ENCODE measurements around the gene DCDC2.
"Not testable (repeated sequence)": the region's sequence is repeated elsewhere in the genome, so short reads cannot be mapped to it uniquely, and the experiment has no call there.

Gene DCDC2

GRCh38 chr6:24357336-24358218, at the start of gene DCDC2:
TSS of gene DCDC2 (minus strand) at chr6:24358059. CDS start at chr6:24357750, 309 bp downstream.
- DNase-seq = peak; percentile 42 to 54

- no peak for DNase-seq
Measured at GRCh38 chr6:24405262-24405661, 47.4 kb upstream of the DCDC2 start.

- no peak for DNase-seq
Measured at GRCh38 chr6:24403501-24403824, 45.6 kb upstream of the DCDC2 start.

- peak; percentile 84 to 86 for DNase-seq
Measured at GRCh38 chr6:24402697-24403500, 45.0 kb upstream of the DCDC2 start, which contains the start of gene MRS2. TSS of gene MRS2 (plus strand) at chr6:24402936. CDS start at chr6:24403047, 111 bp downstream.

GRCh38 chr6:24401458-24401857, 43.6 kb upstream of the DCDC2 start:
- no peak for DNase-seq

- DNase-seq = not testable (repeated sequence)
Measured at GRCh38 chr6:24400045-24401039, 42.5 kb upstream of the DCDC2 start.

- no peak for DNase-seq
Measured at GRCh38 chr6:24397631-24398030, 39.8 kb upstream of the DCDC2 start.

- DNase-seq = no peak
Measured at GRCh38 chr6:24396824-24397223, 39.0 kb upstream of the DCDC2 start.

- no peak for DNase-seq
Measured at GRCh38 chr6:24394780-24395437, 37.0 kb upstream of the DCDC2 start.

GRCh38 chr6:24394061-24394779, 36.4 kb upstream of the DCDC2 start:
- DNase-seq = no peak

GRCh38 chr6:24391756-24392405, 34.0 kb upstream of the DCDC2 start:
- no peak for DNase-seq

GRCh38 chr6:24391208-24391607, 33.3 kb upstream of the DCDC2 start:
- no peak for DNase-seq

GRCh38 chr6:24387818-24388217, 30.0 kb upstream of the DCDC2 start:
- DNase-seq = no peak

GRCh38 chr6:24385536-24386269, 27.8 kb upstream of the DCDC2 start:
- no peak for DNase-seq

- DNase-seq = not testable (repeated sequence)
Measured at GRCh38 chr6:24384369-24385130, 26.7 kb upstream of the DCDC2 start.

GRCh38 chr6:24382891-24383494, 25.1 kb upstream of the DCDC2 start:
- not testable (repeated sequence) for DNase-seq

- DNase-seq = no peak
Measured at GRCh38 chr6:24382220-24382540, 24.3 kb upstream of the DCDC2 start.

- no peak for DNase-seq
Measured at GRCh38 chr6:24381476-24382219, 23.8 kb upstream of the DCDC2 start.
